Naive B cell (primary cell): ENCODE data around the gene ZNF354B. TPM values are rescaled to one million over a fixed set of nuclear protein-coding genes. Genes with fewer than 3 reads are reported as not detected.

Experiments
- ATAC-seq, 2 donors: fragments of 150-1000 bp; cut with Tn5 transposase; 2 replicates each; pipeline ENCODE4 v1.10.0; 2021; ENCODE audit warnings: low read depth in 2 of 2, mild to moderate bottlenecking in 2 of 2, moderate library complexity in 2 of 2
- DNase-seq: peaks from one replicate; pipeline ENCODE4 v3.0.0; 2022
- H3K27ac Mint-ChIP-seq, 6 donors: one replicate each; pipeline ENCODE4 v1.8.0; 2020 to 2022; ENCODE audit warnings: mild to moderate bottlenecking in 6 of 6, mixed read lengths in 6 of 6, moderate library complexity in 5 of 6, inconsistent platforms in 2 of 6
- H3K27me3 Mint-ChIP-seq, 3 donors: one replicate each; pipeline ENCODE4 v1.8.0; 2021 to 2022; ENCODE audit warnings: mixed read lengths in 3 of 3, mild to moderate bottlenecking in 1 of 3
- H3K36me3 Mint-ChIP-seq, 2 donors: one replicate each; pipeline ENCODE4 v1.8.0; 2020 to 2022; ENCODE audit warnings: mixed read lengths in 2 of 2, inconsistent platforms in 1 of 2, mild to moderate bottlenecking in 1 of 2
- H3K4me1 Mint-ChIP-seq, 3 donors: one replicate each; pipeline ENCODE4 v1.8.0; 2020 to 2022; ENCODE audit warnings: mixed read lengths in 3 of 3, inconsistent platforms in 1 of 3, mild to moderate bottlenecking in 1 of 3, moderate library complexity in 1 of 3
- H3K4me3 Mint-ChIP-seq, 8 donors: one replicate each; pipeline ENCODE4 v1.8.0; 2020 to 2022; ENCODE audit warnings: mild to moderate bottlenecking in 8 of 8, mixed read lengths in 8 of 8, moderate library complexity in 8 of 8, inconsistent platforms in 2 of 8
- H3K9me3 Mint-ChIP-seq, 7 donors: one replicate each; pipeline ENCODE4 v1.8.0; 2020 to 2022; ENCODE audit warnings: mixed read lengths in 7 of 7, mild to moderate bottlenecking in 5 of 7, inconsistent platforms in 2 of 7, moderate library complexity in 1 of 7
- polyA plus RNA-seq, 6 donors: library from polyadenylated mRNA; unstranded; fragments of 300-500 nt; fragmentation: Illumina TruSeq; gene quantifications; one replicate each; pipeline ENCODE4 v1.2.3, GENCODE V29; 2021; ENCODE audit warnings: low read depth in 6 of 6

ZNF354B gene
- polyA plus RNA-seq, 6 donors from 2014 or later: 2.3 to 9.0 (median 5.5) TPM

DNA sequence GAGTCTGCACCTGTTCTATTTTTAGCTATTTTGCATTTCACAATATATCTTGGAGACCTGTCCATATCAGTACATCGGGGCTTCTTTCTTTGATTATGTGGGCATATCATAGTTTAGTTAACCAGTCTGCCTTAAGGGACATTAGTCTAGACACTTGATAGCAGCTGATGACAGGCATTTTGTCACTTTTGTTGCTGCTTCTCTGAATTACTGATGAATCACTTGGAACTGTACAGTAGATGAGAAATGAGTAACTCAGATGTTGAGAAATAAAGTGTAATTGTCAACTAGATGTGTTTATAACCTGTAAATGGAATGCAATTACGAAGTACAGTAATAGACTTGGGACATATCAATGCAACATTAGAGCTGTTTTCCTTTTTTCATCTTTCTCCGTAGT is 43.1 kb downstream of the ZNF354B start:
- Mint-ChIP-seq H3K4me3 (no peak overlapping the region), H3K4me1 (peaks cover 11 to 15% (median 13%) of the 10 kb centered on the region in 3 donors), H3K36me3 (peaks cover 13 to 23% of the 10 kb centered on the region in 2 donors), H3K27me3 (no peaks in the 10 kb centered on the region), H3K27ac (no peak overlapping the region), H3K9me3 (peaks cover 0 to 11% (median 6%) of the 10 kb centered on the region in 7 donors)
- no peak for ATAC-seq
- no peak for DNase-seq

DNA sequence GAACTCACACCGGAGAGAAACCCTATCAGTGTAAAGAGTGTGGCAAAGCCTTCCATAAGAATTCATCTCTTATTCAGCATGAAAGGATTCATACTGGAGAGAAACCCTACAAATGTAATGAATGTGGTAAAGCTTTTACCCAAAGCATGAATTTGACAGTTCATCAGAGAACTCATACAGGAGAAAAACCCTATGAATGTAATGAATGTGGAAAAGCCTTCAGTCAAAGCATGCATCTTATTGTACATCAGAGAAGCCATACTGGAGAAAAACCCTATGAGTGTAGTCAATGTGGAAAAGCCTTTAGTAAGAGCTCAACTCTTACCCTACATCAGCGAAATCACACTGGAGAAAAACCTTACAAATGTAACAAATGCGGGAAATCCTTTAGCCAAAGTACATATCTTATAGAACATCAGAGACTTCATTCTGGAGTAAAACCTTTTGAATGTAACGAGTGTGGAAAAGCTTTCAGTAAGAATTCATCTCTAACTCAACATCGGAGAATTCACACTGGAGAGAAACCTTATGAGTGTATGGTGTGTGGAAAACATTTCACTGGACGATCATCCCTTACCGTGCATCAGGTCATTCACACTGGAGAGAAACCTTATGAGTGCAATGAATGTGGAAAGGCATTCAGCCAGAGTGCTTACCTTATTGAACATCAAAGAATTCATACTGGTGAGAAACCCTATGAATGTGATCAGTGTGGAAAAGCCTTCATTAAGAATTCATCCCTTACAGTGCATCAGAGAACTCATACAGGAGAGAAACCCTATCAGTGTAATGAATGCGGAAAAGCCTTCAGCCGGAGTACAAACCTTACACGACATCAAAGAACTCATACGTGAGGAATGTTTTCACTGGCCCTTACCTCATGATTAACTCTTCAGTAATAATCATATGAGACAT is 72.3 kb downstream of the ZNF354B start:
- Mint-ChIP-seq H3K36me3 (peaks cover 64 to 82% of the 10 kb centered on the region in 2 donors), H3K27me3 (peaks cover 0 to 6% (median 0%) of the 10 kb centered on the region in 3 donors), H3K27ac (no peak overlapping the region), H3K4me1 (peaks cover 0 to 4% (median 0%) of the 10 kb centered on the region in 3 donors), H3K9me3 (peaks cover 31 to 99% (median 92%) of the 10 kb centered on the region in 7 donors), H3K4me3 (no peak overlapping the region)
- ATAC-seq: no peak
- no peak for DNase-seq

Other genes with a start within 250 kb of the ZNF354B start
- gene CLK4, start 232.9 kb upstream of the ZNF354B start, polyA plus RNA-seq: 10 to 100 TPM; 28.5 to 56.0 (median 35.5) TPM
- gene ZNF354A, start 129.3 kb upstream of the ZNF354B start, polyA plus RNA-seq: 10 to 100 TPM; 11.2 to 18.3 (median 13.8) TPM
- 1 to 10 TPM in 5 of 6 donors, under 1 TPM in 1; 0.71 to 3.5 (median 1.9) TPM for gene ZFP2, start 36.0 kb downstream of the ZNF354B start, polyA plus RNA-seq
- under 1 TPM in 1 of 6 donors, not detected in 5; 0.40 TPM for gene ZNF454, start 81.2 kb downstream of the ZNF354B start, polyA plus RNA-seq
- gene GRM6, start 135.4 kb downstream of the ZNF354B start, polyA plus RNA-seq: not detected
- 1 to 10 TPM; 3.2 to 7.6 (median 6.5) TPM for gene ZNF879, start 163.9 kb downstream of the ZNF354B start, polyA plus RNA-seq
- 1 to 10 TPM in 2 of 6 donors, under 1 TPM in 3, not detected in 1; 0.56 to 1.6 (median 0.78) TPM for gene ZNF354C, start 200.4 kb downstream of the ZNF354B start, polyA plus RNA-seq